Immature natural killer cell (primary cell): ENCODE results near the gene TTC1. TPM values are rescaled to one million over a fixed set of nuclear protein-coding genes. Genes with fewer than 3 reads are reported as not detected.
"Not testable (repeated sequence)": the region's sequence is repeated elsewhere in the genome, so short reads cannot be mapped to it uniquely, and the experiment has no call there.

Experiments
- DNase-seq, 3 donors: peaks; one replicate each; pipeline ENCODE4 v3.0.0; 2022; ENCODE audit warnings: mixed read lengths in 1 of 3
- H3K27ac Mint-ChIP-seq, 6 donors: one replicate each; pipeline ENCODE4 v1.8.0; 2020; ENCODE audit warnings: mixed read lengths in 6 of 6, mild to moderate bottlenecking in 5 of 6, inconsistent platforms in 4 of 6, moderate library complexity in 3 of 6
- H3K27me3 Mint-ChIP-seq, 3 donors: one replicate each; pipeline ENCODE4 v1.8.0; 2020 to 2021; ENCODE audit warnings: low read depth in 3 of 3, mild to moderate bottlenecking in 3 of 3, mixed read lengths in 3 of 3, moderate library complexity in 3 of 3, inconsistent platforms in 1 of 3
- H3K36me3 Mint-ChIP-seq, 3 donors: one replicate each; pipeline ENCODE4 v1.8.0; 2020; ENCODE audit warnings: mixed read lengths in 3 of 3, inconsistent platforms in 2 of 3, mild to moderate bottlenecking in 2 of 3
- H3K4me1 Mint-ChIP-seq, 2 donors: one replicate each; pipeline ENCODE4 v1.8.0; 2020; ENCODE audit warnings: inconsistent platforms in 2 of 2, mild to moderate bottlenecking in 2 of 2, mixed read lengths in 2 of 2, moderate library complexity in 1 of 2
- H3K4me3 Mint-ChIP-seq, 5 donors: one replicate each; pipeline ENCODE4 v1.8.0; 2020; ENCODE audit warnings: mild to moderate bottlenecking in 5 of 5, mixed read lengths in 5 of 5, inconsistent platforms in 3 of 5, moderate library complexity in 3 of 5
- H3K9me3 Mint-ChIP-seq, 6 donors: one replicate each; pipeline ENCODE4 v1.8.0; 2020; ENCODE audit warnings: mild to moderate bottlenecking in 6 of 6, mixed read lengths in 6 of 6, inconsistent platforms in 4 of 6, moderate library complexity in 3 of 6
- polyA plus RNA-seq, 3 donors: library from polyadenylated mRNA; unstranded; fragments of 300-500 nt; fragmentation: Illumina TruSeq; gene quantifications; one replicate each; pipeline ENCODE4 v1.2.3, GENCODE V29; 2021

TTC1 gene
- polyA plus RNA-seq, result 100 to 1,000 TPM in 2 of 3 donors, 10 to 100 TPM in 1; 90.2 to 129 (median 104) TPM

GRCh38 chr5:160008877-160009590, at the start of gene TTC1:
TTC1 (plus strand) TSS chr5:160009139; CDS start chr5:160010529, 1,390 bp downstream.
- peak within 1 kb of the TSS; percentile 90 to 99 (median 95) for H3K4me3 Mint-ChIP-seq
- H3K4me1 Mint-ChIP-seq, result peaks cover 26 to 36% of the 10 kb centered on the region in 2 donors
- peak; percentile 89 to 93 (median 92) for DNase-seq
- peak within 1 kb of the TSS; percentile 94 to 99 (median 97) for H3K27ac Mint-ChIP-seq
- H3K36me3 Mint-ChIP-seq, result peaks cover 0 to 15% (median 0%) of the 10 kb centered on the region in 3 donors
- peaks cover 0 to 5% (median 0%) of the 10 kb centered on the region in 3 donors for H3K27me3 Mint-ChIP-seq
- no peaks in the 10 kb centered on the region for H3K9me3 Mint-ChIP-seq

GRCh38 chr5:159961176-159962160, 47.5 kb upstream of the TTC1 start:
- H3K9me3 Mint-ChIP-seq, result no peaks in the 10 kb centered on the region
- H3K36me3 Mint-ChIP-seq, result no peaks in the 10 kb centered on the region
- H3K27me3 Mint-ChIP-seq, result peaks cover 4 to 13% (median 4%) of the 10 kb centered on the region in 3 donors
- no peak overlapping the region for H3K27ac Mint-ChIP-seq
- H3K4me3 Mint-ChIP-seq, result no peak overlapping the region
- no peaks in the 10 kb centered on the region for H3K4me1 Mint-ChIP-seq
- no peak for DNase-seq

GRCh38 chr5:159962214-159962613, 46.7 kb upstream of the TTC1 start:
- Mint-ChIP-seq H3K4me1 (no peaks in the 10 kb centered on the region), H3K4me3 (no peak overlapping the region), H3K27me3 (peaks cover 4 to 13% (median 8%) of the 10 kb centered on the region in 3 donors), H3K36me3 (no peaks in the 10 kb centered on the region), H3K9me3 (no peaks in the 10 kb centered on the region), H3K27ac (no peak overlapping the region)
- DNase-seq, result no peak

- Mint-ChIP-seq H3K9me3 (no peaks in the 10 kb centered on the region), H3K36me3 (no peaks in the 10 kb centered on the region), H3K4me3 (no peak overlapping the region), H3K4me1 (no peaks in the 10 kb centered on the region), H3K27ac (no peak overlapping the region), H3K27me3 (peaks cover 6 to 13% (median 6%) of the 10 kb centered on the region in 3 donors)
- DNase-seq, result no peak
Observed at GRCh38 chr5:159963935-159964334, 45.0 kb upstream of the TTC1 start.

- H3K27me3 Mint-ChIP-seq, result peaks cover 6 to 13% (median 9%) of the 10 kb centered on the region in 3 donors
- H3K36me3 Mint-ChIP-seq, result no peaks in the 10 kb centered on the region
- peak in 1 of 3 donors; percentile 18 for DNase-seq
- no peaks in the 10 kb centered on the region for H3K9me3 Mint-ChIP-seq
- H3K4me1 Mint-ChIP-seq, result no peaks in the 10 kb centered on the region
- H3K27ac Mint-ChIP-seq, result no peak overlapping the region
- no peak overlapping the region for H3K4me3 Mint-ChIP-seq
Observed at GRCh38 chr5:159965031-159965837, 43.7 kb upstream of the TTC1 start.

GRCh38 chr5:159965838-159966128, 43.2 kb upstream of the TTC1 start:
- not testable (repeated sequence) for H3K4me1 Mint-ChIP-seq, H3K9me3 Mint-ChIP-seq, H3K4me3 Mint-ChIP-seq, DNase-seq, H3K27ac Mint-ChIP-seq, H3K36me3 Mint-ChIP-seq
- H3K27me3 Mint-ChIP-seq, result peaks cover 6 to 11% (median 9%) of the 10 kb centered on the region in 3 donors

DNA sequence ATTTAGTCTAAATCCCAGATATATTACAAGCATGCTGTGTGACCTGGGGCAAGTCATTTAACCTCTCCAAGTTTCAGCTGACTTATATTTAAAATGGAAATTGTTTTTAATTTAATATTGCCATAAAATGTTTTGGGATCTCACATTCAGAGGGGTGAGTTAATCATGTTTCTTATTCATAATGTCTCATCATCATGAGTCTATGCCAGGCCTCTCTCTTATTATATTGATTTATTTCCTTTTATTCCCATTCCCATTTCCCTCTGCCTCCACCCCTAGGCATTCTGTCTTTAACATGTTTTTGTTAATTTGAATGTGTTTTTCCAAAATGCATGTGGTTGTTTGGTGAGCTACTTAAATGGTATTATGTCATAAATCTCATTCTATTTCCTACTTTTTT, 39.0 kb upstream of the TTC1 start:
- DNase-seq, result no peak
- Mint-ChIP-seq H3K36me3 (peaks cover 0 to 4% (median 4%) of the 10 kb centered on the region in 3 donors), H3K4me1 (peaks cover 9 to 15% of the 10 kb centered on the region in 2 donors), H3K4me3 (no peak overlapping the region), H3K9me3 (no peaks in the 10 kb centered on the region), H3K27me3 (peaks cover 8 to 28% (median 21%) of the 10 kb centered on the region in 3 donors), H3K27ac (no peak overlapping the region)

DNA sequence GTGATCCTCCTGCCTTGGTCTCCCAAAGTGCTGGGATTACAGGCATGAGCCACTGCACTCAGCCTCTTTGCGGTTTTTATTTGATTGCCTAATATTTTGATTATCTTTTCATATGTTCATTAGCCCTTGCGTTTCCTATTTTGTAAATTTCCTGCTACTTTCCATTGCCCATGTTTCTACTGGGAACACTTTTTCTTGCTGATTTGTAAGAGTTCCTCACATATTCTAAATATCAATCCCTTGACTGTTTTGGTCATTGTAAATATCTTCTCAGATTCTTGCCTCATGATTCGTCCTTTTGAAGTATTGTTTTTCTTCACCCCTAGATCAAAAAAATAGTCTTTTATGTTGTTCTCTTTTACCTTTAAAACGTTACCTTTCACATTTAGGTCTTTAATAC, 37.9 kb upstream of the TTC1 start:
- no peak for DNase-seq
- Mint-ChIP-seq H3K27me3 (peaks cover 6 to 32% (median 17%) of the 10 kb centered on the region in 3 donors), H3K27ac (no peak overlapping the region), H3K9me3 (no peaks in the 10 kb centered on the region), H3K36me3 (peaks cover 0 to 4% (median 4%) of the 10 kb centered on the region in 3 donors), H3K4me3 (no peak overlapping the region), H3K4me1 (peaks cover 9 to 15% of the 10 kb centered on the region in 2 donors)

DNA sequence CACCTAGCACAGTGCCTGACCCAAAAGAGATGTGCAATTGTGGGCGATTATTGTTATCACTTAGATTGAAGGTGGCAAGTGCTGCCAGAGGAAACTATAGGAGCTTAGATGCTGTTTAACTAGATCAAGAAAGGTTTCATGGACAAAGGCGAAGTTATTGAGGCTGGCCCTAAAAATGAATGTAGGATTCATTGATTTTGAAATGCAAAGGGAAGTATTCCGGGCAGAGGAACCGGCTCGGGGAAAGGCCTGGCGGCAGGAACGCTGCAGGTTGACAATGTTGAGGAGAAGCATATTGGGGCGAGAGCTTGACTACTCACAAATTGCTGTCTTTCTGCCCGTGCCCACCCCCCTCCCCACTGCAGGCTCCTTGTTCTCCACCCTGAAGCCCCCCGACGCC, 37.4 kb upstream of the TTC1 start:
- H3K4me3 Mint-ChIP-seq, result peak overlapping the region in 1 of 5 donors; percentile 46
- no peaks in the 10 kb centered on the region for H3K9me3 Mint-ChIP-seq
- DNase-seq, result no peak
- H3K27ac Mint-ChIP-seq, result no peak overlapping the region
- H3K36me3 Mint-ChIP-seq, result peaks cover 0 to 4% (median 4%) of the 10 kb centered on the region in 3 donors
- H3K27me3 Mint-ChIP-seq, result peaks cover 6 to 31% (median 17%) of the 10 kb centered on the region in 3 donors
- H3K4me1 Mint-ChIP-seq, result peaks cover 9 to 15% of the 10 kb centered on the region in 2 donors

DNA sequence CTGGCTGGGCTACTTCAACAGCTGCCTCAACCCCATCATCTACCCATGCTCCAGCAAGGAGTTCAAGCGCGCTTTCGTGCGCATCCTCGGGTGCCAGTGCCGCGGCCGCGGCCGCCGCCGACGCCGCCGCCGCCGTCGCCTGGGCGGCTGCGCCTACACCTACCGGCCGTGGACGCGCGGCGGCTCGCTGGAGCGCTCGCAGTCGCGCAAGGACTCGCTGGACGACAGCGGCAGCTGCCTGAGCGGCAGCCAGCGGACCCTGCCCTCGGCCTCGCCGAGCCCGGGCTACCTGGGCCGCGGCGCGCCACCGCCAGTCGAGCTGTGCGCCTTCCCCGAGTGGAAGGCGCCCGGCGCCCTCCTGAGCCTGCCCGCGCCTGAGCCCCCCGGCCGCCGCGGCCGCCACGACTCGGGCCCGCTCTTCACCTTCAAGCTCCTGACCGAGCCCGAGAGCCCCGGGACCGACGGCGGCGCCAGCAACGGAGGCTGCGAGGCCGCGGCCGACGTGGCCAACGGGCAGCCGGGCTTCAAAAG, 36.9 kb upstream of the TTC1 start:
- H3K27me3 Mint-ChIP-seq, result peaks cover 6 to 28% (median 17%) of the 10 kb centered on the region in 3 donors
- no peak overlapping the region for H3K27ac Mint-ChIP-seq

GRCh38 chr5:159972538-159973362, 36.2 kb upstream of the TTC1 start:
- Mint-ChIP-seq H3K27ac (no peak overlapping the region), H3K9me3 (no peaks in the 10 kb centered on the region), H3K36me3 (peaks cover 0 to 4% (median 4%) of the 10 kb centered on the region in 3 donors), H3K27me3 (peaks cover 6 to 31% (median 17%) of the 10 kb centered on the region in 3 donors), H3K4me1 (peaks cover 9 to 15% of the 10 kb centered on the region in 2 donors), H3K4me3 (peak overlapping the region in 3 of 5 donors; percentile 6 to 74 (median 54))
- no peak for DNase-seq

More for the DNA sequence above, 36.9 kb upstream of the TTC1 start:
- DNase-seq, result no peak
- H3K4me1 Mint-ChIP-seq, result peaks cover 9 to 15% of the 10 kb centered on the region in 2 donors
- H3K36me3 Mint-ChIP-seq, result peaks cover 0 to 4% (median 4%) of the 10 kb centered on the region in 3 donors
- H3K4me3 Mint-ChIP-seq, result no peak overlapping the region
- H3K9me3 Mint-ChIP-seq, result no peaks in the 10 kb centered on the region

DNA sequence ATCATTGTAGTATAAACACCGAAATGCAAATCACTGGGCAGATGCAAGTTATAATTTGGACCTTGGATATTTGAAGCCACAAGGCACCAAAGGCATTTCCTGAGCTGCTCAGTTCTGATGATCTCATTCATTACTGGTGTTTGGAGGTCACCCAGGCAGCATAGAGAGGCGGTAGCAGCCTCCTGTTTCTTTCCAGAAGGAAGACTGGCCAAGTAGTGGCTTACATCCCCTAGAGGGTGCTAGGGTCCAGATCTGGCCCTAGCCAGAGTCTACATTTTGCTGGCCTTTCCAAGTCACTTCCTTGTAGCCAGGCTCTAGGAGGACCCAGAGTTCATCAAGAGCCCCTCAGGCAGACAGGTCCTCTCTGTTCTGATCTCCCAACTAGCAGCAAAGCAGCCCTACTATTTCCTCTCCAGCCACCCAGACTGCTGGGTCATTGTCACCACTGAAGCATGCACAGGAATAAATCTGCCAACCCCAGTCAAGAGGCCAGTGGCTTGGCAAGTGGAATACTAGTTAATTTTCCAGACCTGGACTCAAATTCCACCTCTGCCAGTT, 33.4 kb upstream of the TTC1 start:
- Mint-ChIP-seq H3K36me3 (peaks cover 0 to 4% (median 4%) of the 10 kb centered on the region in 3 donors), H3K27me3 (peaks cover 4 to 43% (median 24%) of the 10 kb centered on the region in 3 donors), H3K4me1 (peaks cover 9 to 15% of the 10 kb centered on the region in 2 donors), H3K27ac (no peak overlapping the region), H3K9me3 (no peaks in the 10 kb centered on the region), H3K4me3 (no peak overlapping the region)
- no peak for DNase-seq
